ENCODE results near the gene BIN2.
A peak's percentile ranks its signal among the peaks of the same experiment; 100 is the strongest.

Gene BIN2

GRCh38 chr12:51253276-51253675 is 70.7 kb downstream of the BIN2 start:
- no peak for DNase-seq

DNA sequence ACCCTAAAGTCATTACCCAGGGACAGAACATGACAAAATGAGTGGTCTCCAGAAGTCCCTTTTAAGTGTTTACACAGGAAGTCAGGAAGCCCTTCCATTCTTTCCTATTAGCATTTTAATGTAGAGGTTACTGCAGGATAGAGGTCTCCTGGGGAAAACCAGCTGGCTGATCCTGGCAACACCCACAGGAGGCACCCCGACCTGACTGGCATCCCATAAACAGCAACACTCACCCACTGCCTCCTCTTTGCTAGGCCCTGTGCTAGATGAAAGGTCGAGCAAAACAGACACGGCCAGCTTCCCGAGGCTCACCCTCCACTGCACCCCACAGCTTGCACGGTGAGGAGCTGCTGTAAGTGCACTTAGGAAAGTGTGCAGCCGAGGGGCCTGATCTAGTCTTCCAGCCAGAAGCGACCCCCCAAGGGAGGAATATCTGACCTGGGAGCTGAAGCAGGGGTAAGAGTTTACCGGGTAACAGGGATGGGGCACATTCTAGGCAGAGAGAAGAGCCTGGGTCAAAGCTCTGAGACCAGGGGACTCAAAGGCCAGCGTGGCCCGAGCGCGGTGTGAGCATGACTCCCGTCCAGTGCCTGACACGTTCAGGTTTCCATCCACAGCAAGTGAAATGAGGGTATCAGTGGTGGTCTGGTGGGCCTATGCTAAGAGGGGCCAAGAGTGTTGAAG is 76.3 kb downstream of the BIN2 start:
- no peak for DNase-seq

GRCh38 chr12:51246254-51246853 is 77.6 kb downstream of the BIN2 start:
- no peak for DNase-seq

GRCh38 chr12:51245476-51246253 is 78.3 kb downstream of the BIN2 start:
- DNase-seq: no peak

DNA sequence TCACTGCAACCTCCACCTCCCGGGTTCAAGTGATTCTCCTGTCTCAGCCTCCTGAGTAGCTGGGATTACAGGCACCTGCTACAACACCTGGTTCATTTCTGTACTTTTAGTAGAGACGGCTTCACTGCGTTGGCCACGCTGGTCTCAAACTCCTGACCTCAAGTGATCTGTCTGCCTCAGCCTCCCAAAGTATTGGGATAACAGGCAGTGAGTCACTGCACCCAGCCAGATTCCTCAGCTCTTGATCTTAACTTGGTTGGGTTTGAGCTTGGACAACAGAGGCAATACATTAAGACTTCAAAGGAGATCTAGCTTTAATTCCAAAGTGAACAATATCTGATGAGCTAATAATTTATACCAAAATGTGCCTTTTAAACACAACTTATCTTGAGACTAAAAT is 79.7 kb downstream of the BIN2 start:
- DNase-seq: no peak

- DNase-seq: no peak
Observed at GRCh38 chr12:51242876-51243275, 81.1 kb downstream of the BIN2 start.

DNA sequence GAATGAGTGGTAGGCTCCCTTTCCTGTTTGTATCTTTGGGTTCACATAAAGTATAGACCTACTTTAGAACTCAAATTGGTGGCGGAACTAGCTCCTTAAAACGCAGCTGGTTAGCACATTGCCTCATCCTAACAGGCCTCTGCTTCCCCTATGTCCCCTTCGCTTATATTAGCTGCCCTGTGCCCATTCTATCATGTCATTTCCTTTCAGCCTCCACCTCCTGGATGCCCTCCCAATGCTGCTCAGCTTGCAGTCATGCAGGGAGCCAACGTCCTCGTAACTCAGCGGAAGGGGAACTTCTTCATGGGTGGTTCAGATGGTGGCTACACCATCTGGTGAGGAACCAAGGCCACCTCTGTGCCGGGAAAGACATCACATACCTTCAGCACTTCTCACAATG is 81.9 kb downstream of the BIN2 start:
- DNase-seq: no peak

GRCh38 chr12:51240971-51241370 is 83.0 kb downstream of the BIN2 start:
- no peak for DNase-seq

DNA sequence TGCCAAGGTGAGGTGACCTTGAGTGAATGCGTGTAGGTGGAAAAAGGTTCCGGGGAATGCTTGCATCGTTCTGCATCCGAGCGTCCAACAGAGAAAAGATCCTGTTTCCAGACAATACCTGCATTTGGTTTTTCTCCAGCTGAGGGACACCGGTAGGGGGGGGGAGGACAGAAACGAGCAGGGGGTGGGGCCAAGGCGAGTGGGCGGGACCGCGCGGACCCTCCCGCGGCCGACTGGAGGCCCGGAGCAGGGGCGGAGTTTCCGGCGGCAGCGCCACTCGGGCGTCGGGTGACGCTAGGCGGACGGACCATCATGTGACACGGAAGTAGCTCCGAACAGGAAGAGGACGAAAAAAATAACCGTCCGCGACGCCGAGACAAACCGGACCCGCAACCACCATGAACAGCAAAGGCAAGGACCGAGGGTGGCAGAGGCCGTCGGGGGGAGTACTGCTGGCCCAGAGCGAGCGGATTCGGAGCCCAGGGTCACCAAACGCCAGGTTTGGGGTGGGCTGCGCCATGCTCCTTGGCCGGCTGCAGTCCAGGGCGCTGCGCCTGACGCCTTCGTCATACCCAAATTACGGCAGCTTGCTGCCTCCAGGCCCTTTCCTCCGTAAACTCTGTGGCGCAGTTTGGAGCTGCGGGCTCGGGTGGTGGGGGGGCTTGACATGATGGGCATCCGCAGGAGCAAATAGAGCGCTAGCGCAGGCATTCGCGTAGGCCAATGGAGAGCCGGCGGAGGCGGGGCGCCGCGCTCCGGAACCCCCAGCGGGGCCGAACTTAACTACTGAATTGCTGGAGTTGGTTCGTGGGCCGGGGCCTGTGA is 85.3 kb downstream of the BIN2 start, which contains the start of gene DAZAP2:
TSS of gene DAZAP2 (plus strand) at position 317 of the 825 bp plus-strand sequence. CDS start at position 399, 82 bp downstream.
- DNase-seq: peak; percentile 95

- no peak for DNase-seq
Observed at GRCh38 chr12:51238037-51238509, 85.9 kb downstream of the BIN2 start.

DNA sequence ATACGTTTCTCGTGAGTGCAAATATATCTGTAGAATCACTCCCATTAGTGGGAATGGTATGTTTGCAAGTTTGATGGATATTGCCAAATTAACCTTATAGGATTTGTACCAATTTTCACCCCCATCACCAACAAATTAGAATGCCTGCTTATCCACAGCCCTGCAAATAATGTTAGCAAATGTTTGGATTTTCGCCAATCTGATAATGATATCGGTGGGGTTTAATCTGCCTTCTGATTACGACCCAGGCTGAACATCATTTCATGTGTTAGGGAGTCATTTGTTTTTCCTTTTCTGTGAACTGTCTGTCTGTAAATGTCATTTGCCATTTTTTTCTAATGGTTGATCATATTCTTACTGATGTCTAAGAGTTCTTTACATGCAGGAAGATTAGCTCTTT is 89.4 kb downstream of the BIN2 start:
- no peak for DNase-seq

DNA sequence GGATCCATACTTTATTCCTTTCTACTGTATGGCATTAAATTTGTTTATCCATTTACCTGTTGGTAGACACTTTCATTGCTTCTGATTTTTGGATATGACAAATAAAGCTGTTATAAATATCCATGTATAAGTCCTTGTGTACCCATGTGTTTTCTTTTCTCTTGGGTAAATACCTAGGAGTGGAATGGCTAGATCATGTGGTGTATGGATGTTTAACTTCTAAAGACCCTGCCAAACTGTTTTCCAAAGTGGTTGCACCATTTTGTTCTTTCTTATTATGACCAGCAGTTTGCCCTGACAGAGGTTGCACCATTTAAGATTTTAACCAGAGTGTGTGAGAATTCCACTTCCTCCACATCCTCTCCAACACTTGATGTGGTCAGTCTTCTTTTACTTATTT is 91.3 kb downstream of the BIN2 start:
- no peak for DNase-seq
